ENCODE measurements around the gene FCGR2B. TPM values are rescaled to one million over a fixed set of nuclear protein-coding genes. Genes with fewer than 3 reads are reported as not detected.
A peak's percentile ranks its signal among the peaks of the same experiment; 100 is the strongest.
"Not testable (repeated sequence)": the region's sequence is repeated elsewhere in the genome, so short reads cannot be mapped to it uniquely, and the experiment has no call there.

The FCGR2B gene
- total RNA-seq, 1 experiment from 2014 or later: not detected

- not testable (repeated sequence) for H3K36me3 Mint-ChIP-seq (ENCODE audit: insufficient read depth in 1 of 3, low read depth in 3 of 3); H2BK5ac ChIP-seq (ENCODE audit: insufficient read length, low read length); H3K9me3 Mint-ChIP-seq; H3K4me2 ChIP-seq (ENCODE audit: insufficient read depth, insufficient read length, low read length); H4K20me1 ChIP-seq (ENCODE audit: control insufficient read depth, insufficient read depth, insufficient read length); H3K4me3 Mint-ChIP-seq; H4K5ac ChIP-seq (ENCODE audit: insufficient read length, low read depth, low read length); H3K4me1 ChIP-seq (ENCODE audit: insufficient read depth, low read length); H2BK20ac ChIP-seq (ENCODE audit: low read depth, low read length, poor library complexity, severe bottlenecking); H3K14ac ChIP-seq (ENCODE audit: insufficient read depth, low read length); H3K18ac ChIP-seq (ENCODE audit: insufficient read length, low read depth, low read length); H2AK5ac ChIP-seq (ENCODE audit: insufficient read length, low read length); H3K4ac ChIP-seq (ENCODE audit: low read depth, low read length); H2BK12ac ChIP-seq (ENCODE audit: insufficient read length, low read depth, low read length); H3K27me3 Mint-ChIP-seq (ENCODE audit: low read depth); H3K4me1 Mint-ChIP-seq; H3K56ac ChIP-seq (ENCODE audit: insufficient read length, low read depth, low read length); H3K23ac ChIP-seq (ENCODE audit: insufficient read length, low read depth, low read length); H3K79me1 ChIP-seq (ENCODE audit: insufficient read depth, low read depth, low read length, poor library complexity, severe bottlenecking); H3K27ac ChIP-seq (ENCODE audit: insufficient read length, low read depth, low read length); H2AFZ ChIP-seq (ENCODE audit: low read length); H2BK15ac ChIP-seq (ENCODE audit: low read depth, low read length); H2BK120ac ChIP-seq (ENCODE audit: low read depth, low read length, poor library complexity, severe bottlenecking); H3T11ph ChIP-seq (ENCODE audit: low read length); H3K27me3 ChIP-seq (ENCODE audit: insufficient read depth, low read length); H4K8ac ChIP-seq (replicated peaks; ENCODE audit: insufficient read length, low read depth, low read length); H3K9me3 ChIP-seq (ENCODE audit: control insufficient read depth, low read depth, low read length); H3K79me2 ChIP-seq (ENCODE audit: insufficient read depth, low read length); H4K91ac ChIP-seq (ENCODE audit: insufficient read length, low read depth, low read length); H3K23me2 ChIP-seq (ENCODE audit: insufficient read length, low read depth, low read length, poor library complexity, severe bottlenecking); H3K9ac ChIP-seq (ENCODE audit: extremely low read depth, insufficient read length, low read length); H3K27ac Mint-ChIP-seq; DNase-seq
- no CpG with 5 or more reads among the region's 13 CpGs for WGBS (ENCODE audit: extremely low coverage, insufficient read length, low lambda C conversion rate)
- peak; percentile 62 for TF ChIP-seq CTCF (conservative IDR thresholded peaks at IDR 0.05)
These were observed 15.2 kb upstream of the FCGR2B start for GRCh38 chr1:161647507-161648360.

DNA sequence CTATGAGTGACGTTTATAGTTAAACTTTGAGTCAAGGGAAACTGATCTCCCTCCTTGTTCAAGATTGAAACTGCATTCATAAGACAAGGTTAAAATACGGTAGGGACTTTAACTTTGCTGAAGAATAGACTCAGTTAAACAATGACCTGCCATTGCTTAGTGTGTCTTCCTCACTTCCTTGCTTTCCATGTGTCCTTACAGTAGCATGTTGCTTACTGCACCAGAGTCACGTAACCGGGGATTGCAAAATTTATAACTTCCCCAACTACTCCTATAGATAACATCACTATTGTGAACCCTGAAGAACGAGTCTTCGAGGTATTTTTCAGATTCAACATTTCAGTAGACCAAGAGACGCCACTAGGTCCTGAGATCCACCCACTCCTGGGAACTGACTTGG lies 9.4 kb upstream of the FCGR2B start:
- WGBS (ENCODE audit: extremely low coverage, insufficient read length, low lambda C conversion rate): no CpG with 5 or more reads among the region's 7 CpGs
- not testable (repeated sequence) for H3K4me1 Mint-ChIP-seq

More for the DNA sequence above, 9.4 kb upstream of the FCGR2B start:
- H3K79me2 ChIP-seq (ENCODE audit: insufficient read depth, low read length); H3K23me2 ChIP-seq (ENCODE audit: insufficient read length, low read depth, low read length, poor library complexity, severe bottlenecking); H2BK120ac ChIP-seq (ENCODE audit: low read depth, low read length, poor library complexity, severe bottlenecking); H3K14ac ChIP-seq (ENCODE audit: insufficient read depth, low read length); H3K9me3 Mint-ChIP-seq; H2BK20ac ChIP-seq (ENCODE audit: low read depth, low read length, poor library complexity, severe bottlenecking); H3K56ac ChIP-seq (ENCODE audit: insufficient read length, low read depth, low read length); H2BK15ac ChIP-seq (ENCODE audit: low read depth, low read length); H2BK5ac ChIP-seq (ENCODE audit: insufficient read length, low read length); H3K9ac ChIP-seq (ENCODE audit: extremely low read depth, insufficient read length, low read length); H2AFZ ChIP-seq (ENCODE audit: low read length); H3K4ac ChIP-seq (ENCODE audit: low read depth, low read length); H3K9me3 ChIP-seq (ENCODE audit: control insufficient read depth, low read depth, low read length); H2AK5ac ChIP-seq (ENCODE audit: insufficient read length, low read length); H4K91ac ChIP-seq (ENCODE audit: insufficient read length, low read depth, low read length); H3K36me3 Mint-ChIP-seq (ENCODE audit: insufficient read depth in 1 of 3, low read depth in 3 of 3); H3K27ac Mint-ChIP-seq; H3K18ac ChIP-seq (ENCODE audit: insufficient read length, low read depth, low read length); H3K4me3 Mint-ChIP-seq; H4K5ac ChIP-seq (ENCODE audit: insufficient read length, low read depth, low read length); H4K20me1 ChIP-seq (ENCODE audit: control insufficient read depth, insufficient read depth, insufficient read length); H3K27me3 ChIP-seq (ENCODE audit: insufficient read depth, low read length); H3K23ac ChIP-seq (ENCODE audit: insufficient read length, low read depth, low read length); H3K27ac ChIP-seq (ENCODE audit: insufficient read length, low read depth, low read length); H3K79me1 ChIP-seq (ENCODE audit: insufficient read depth, low read depth, low read length, poor library complexity, severe bottlenecking); H4K8ac ChIP-seq (replicated peaks; ENCODE audit: insufficient read length, low read depth, low read length); H3T11ph ChIP-seq (ENCODE audit: low read length); H3K4me2 ChIP-seq (ENCODE audit: insufficient read depth, insufficient read length, low read length); H3K27me3 Mint-ChIP-seq (ENCODE audit: low read depth); H2BK12ac ChIP-seq (ENCODE audit: insufficient read length, low read depth, low read length); DNase-seq; H3K4me1 ChIP-seq (ENCODE audit: insufficient read depth, low read length): not testable (repeated sequence)

Measured in H9 (cell line).